GM21515 (cell line): ENCODE data around the gene TBX4.
A peak's percentile ranks its signal among the peaks of the same experiment; 100 is the strongest.

Experiments
- ATAC-seq: cut with Tn5 transposase; IDR thresholded peaks from one replicate; pipeline ENCODE4 v1.9.1; 2021; ENCODE audit not compliant: unreplicated experiment

The TBX4 gene

GRCh38 chr17:61452301-61453290 lies at the start of gene TBX4:
Gene TBX4 (plus strand): TSS chr17:61452422. CDS start chr17:61456491, 4,069 bp downstream.
- ATAC-seq, result no peak

- ATAC-seq, result no peak
Observed at GRCh38 chr17:61402978-61403800, 49.0 kb upstream of the TBX4 start.

DNA sequence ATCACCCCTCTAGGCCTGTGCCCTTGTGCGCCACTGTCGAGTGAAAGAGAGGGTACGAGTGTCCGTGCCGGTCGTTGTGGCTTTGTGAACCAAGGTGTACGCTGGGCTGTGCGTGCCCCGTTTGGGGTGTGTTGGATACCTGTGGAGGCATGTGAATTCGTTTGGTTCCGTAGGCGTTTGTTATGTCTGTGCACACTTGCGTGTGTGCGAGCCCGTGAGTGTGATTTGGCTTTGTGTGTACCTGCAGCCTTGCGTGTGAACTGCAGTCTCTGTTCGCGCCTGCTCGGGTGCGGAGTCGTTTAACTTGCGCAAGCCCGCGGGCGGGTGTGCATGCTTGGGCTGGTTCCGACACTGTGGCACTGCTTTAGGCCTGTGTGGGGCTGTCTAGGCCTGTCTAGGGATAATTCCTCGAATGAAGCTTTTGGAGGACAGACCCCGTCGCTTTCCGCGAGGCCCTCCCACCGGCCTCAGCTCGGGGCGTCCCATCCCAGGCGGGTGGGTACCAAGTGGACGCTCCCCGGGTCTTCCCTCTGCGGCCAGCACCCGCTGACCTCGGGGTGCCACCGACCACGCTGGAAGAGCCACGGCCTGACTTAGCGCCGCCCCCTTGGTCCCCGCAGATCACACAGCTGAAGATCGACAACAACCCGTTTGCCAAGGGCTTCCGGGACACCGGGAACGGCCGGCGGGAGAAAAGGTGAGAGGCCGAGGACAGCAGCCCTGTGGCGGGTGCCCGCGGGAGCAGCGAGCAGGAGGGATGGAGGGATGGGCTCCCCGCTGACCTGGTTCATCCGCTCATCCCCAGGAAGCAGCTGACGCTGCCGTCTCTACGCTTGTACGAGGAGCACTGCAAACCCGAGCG lies 48.2 kb upstream of the TBX4 start:
- ATAC-seq, result no peak

GRCh38 chr17:61404663-61404912 lies 47.6 kb upstream of the TBX4 start:
- no peak for ATAC-seq

DNA sequence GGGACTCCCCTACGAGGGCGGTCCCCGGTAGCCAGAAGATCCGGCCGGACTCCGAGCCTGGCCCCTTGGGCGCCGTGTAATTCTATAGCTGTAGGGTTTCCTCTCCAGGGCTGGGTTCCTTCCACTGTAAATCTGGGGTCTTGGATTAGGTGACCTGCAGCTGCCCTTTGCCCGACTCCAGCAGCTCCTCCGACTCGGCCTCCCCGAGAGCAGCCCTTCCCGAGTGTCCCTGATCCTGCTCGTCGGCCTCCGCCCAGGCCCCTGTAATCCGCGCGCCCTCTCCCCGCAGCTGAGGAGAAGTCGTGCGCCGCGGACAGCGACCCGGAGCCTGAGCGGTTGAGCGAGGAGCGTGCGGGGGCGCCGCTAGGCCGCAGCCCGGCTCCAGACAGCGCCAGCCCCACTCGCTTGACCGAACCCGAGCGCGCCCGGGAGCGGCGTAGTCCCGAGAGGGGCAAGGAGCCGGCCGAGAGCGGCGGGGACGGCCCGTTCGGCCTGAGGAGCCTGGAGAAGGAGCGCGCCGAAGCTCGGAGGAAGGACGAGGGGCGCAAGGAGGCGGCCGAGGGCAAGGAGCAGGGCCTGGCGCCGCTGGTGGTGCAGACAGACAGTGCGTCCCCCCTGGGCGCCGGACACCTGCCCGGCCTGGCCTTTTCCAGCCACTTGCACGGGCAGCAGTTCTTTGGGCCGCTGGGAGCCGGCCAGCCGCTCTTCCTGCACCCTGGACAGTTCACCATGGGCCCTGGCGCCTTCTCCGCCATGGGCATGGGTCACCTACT lies 47.1 kb upstream of the TBX4 start:
- ATAC-seq, result no peak

GRCh38 chr17:61405686-61406536 lies 46.3 kb upstream of the TBX4 start:
- ATAC-seq, result no peak

GRCh38 chr17:61406537-61406845 lies 45.7 kb upstream of the TBX4 start:
- ATAC-seq, result no peak

- ATAC-seq, result no peak
Observed at GRCh38 chr17:61406971-61407911, 45.0 kb upstream of the TBX4 start.

GRCh38 chr17:61408151-61409041 lies 43.8 kb upstream of the TBX4 start:
- no peak for ATAC-seq

DNA sequence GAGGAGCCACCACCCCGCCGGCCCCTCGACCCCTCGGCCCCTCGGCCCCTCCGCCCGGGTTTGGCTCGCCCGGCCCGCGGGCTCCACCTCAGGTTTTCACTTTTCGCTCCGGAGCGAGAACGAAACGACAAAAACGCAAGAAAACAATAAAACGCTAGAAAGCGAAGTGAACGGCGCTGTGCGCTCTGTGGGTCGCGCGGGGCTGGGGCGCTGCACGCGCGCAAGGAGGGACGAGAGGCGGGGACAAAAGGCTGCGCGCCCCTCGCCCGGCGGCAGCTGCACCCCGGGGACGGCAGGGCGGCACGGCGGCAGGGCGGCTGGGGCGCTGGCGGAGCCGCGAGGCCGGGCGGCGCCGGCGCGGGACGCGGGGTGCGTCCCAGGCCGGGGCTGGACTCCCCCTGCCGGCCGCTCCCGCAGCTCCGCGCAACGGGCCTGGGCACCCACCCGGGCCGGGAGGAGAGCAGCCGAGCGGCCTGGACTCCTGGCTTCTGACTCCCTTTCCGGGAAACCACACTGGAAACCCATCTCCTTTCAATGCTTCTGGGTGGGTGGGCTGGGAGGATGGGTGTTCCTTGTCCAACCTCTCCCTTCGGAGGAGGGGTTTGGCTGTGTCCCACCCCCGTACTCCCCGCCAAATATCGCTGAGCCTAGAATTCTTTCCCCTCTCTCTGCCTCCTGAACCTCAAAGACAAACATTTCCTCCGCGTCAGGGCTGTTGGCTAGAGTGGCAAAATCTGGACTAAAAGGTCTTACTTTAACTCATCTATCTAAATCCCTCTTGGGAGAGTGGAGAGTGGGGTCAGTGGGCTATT lies 42.7 kb upstream of the TBX4 start:
- peak; percentile 42 for ATAC-seq

- no peak for ATAC-seq
Observed at GRCh38 chr17:61410141-61411010, 41.8 kb upstream of the TBX4 start.

GRCh38 chr17:61411011-61411260 lies 41.3 kb upstream of the TBX4 start:
- ATAC-seq, result no peak

DNA sequence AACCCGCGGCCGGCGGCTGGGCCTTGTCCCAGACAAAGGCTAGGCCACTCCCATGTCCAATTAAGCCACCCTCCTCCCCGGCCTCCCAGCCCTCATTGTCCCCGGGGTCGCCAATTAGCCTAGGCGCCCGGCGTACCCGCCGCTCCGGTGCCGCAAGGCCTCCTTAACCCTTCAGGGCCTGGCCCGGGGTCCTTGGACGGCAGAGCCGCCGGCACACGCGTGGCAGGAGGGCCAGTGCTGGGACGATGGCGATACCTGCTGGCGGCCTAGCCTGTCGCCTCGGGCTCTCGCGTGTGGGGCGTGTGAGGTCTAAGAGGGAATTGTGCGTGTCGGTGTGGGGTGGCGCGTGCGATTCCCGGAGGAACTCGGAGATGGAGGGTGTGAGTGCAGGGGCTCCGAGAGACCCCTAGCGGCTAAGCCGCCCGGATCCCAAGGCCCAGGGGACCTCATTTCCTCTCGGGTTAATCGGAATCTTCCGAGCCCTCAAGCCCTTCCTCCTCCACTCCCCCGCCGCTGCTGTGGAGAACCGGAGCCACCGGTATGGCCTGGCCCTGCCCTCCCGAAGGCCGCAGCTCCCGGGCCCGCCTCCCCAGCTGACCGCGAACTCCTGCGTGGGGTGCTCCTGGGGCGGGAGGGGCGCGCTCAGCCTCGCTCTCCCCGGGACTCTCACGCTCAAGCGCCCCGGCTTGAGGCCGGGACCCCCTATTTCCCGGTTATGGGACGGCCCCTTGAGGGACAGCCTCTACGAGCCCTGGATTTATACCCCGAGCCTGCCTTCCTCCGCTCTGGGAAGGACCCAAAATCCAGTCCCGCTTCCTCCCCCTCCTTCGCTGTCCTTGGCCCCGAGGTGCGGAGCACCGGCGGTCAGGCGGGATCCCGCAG lies 40.7 kb upstream of the TBX4 start:
- no peak for ATAC-seq

DNA sequence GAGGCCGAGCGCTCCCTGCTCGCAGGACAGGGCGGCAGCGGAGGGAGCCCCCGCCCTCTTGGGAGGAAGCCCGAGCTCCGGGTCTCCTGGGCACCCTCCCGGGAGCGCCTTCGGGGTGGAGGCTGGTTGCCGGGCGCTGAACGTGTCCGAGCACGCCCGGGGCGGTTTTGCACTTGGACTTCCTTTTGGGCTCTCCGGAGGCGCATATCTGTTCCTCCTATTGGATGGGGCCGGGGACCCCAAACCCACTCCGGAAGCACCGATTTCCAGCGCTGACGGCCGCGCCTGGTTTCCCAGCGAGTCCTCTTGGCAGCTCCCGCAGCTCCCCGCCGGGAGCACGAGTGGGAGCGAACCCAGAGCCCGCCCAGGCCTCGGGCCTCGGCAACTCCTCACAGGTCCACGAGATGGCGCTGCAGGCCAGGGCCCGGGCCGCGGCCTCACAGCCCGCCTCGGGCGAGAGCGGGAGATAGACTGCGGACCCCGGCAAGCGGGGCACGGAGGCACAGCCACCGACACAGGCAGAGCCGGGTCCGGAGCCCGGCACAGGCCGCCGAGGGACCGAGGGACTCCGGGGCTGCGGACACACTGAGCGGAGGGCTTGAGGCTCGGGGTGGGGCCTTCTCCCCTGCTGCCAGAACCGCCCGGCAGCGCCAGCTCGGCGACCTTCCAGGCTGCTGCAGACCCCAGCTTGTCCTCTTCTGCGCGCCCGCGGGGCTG lies 39.9 kb upstream of the TBX4 start:
- ATAC-seq, result peak; percentile 61
